ENCODE data around the gene ADRB2.
"Not testable (repeated sequence)": the region's sequence is repeated elsewhere in the genome, so short reads cannot be mapped to it uniquely, and the experiment has no call there.

The ADRB2 gene

DNA sequence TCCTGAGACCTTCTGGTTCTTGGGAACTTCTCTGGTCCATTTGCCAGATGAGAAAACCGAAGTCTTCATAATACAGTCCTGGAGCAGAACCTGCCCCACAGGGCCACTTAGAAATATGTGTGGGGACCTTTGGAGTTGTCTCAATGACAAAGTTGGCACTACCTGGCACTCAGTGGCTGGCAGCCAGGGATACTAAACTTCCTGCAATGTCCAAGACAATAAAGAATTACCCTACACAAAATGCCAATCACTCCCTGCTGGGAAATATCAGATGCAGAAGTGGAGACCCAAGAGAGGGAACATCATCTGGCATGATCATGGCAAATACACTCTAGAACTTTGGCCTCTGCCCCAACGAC is 29.6 kb downstream of the ADRB2 start:
- no peak for DNase-seq (ENCODE audit: low read depth)

DNA sequence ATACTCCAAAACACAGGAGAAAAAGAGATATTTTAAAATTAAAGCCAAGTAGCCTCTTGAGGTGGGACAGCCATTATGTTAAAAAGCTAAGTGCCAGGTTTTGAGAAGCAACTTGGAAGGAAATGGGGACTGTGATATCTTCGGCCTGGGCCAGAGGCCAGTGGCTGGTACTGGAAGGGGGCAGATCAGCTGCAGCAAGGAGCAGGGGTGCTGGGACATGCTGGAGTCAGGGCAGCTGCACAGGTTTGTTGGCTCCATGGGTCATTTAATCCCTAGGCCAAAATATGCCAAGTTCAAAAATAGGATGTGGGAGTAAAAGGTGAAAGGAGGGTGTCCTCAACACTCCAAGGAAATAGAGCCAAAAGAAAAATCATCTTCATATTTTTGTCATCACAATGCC is 30.0 kb downstream of the ADRB2 start:
- DNase-seq (ENCODE audit: low read depth), result no peak

DNA sequence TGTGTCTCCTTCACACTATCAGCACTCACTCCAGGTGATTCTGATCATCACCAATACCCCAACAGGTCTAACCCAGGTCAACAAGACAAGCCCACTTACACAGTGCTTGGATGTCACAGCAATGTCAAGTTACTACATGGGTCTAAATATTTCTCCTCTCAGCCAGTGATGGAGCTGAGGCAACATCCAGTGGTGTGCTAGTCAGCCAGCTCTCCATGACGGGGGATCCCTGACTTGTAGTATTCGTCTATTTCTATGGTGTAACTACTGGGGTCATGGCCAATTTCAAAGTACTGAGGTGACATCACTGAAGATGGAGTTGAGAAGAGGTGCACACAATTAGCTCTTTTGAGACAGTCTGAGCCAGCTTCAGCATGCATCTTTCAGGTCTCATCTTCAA is 31.1 kb downstream of the ADRB2 start:
- no peak for DNase-seq (ENCODE audit: low read depth)

DNA sequence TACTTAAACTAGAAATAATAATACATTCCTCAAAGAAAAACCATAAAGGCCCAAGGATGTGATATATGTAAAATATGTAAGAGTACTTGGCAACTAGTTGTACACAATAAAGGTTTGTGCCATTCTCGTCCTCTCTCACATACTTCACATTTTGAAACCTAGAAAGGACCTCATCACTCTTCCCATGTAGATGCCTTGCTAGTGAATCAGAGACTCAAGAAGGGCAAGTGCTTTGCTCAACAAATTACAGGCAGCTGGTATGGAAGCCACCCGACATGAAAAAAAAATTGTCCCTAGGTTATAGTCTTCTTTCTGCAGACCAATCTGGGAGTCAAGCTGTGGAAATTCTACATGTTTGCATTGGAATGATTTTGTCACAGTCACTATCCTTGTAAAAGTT is 31.7 kb downstream of the ADRB2 start:
- DNase-seq (ENCODE audit: low read depth), result no peak

DNA sequence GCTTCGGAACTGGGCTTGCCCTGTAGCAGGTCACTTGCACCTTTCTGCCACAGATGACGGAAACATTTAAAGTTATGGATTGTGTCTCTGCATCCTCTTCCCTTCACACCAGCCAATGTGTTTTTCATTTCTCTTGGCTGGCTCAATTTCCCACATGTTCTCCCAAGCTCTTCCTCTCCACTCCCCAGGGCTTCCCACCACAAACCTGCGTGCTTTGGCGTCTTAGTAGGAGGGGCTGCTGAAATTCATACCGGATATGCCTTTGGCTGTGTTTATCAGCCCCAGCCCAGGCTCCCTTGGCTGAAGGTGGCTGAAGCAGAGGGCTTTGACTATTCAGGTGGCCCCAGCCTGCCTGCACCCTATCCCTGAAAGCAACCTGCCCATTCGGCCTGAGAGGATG is 32.1 kb downstream of the ADRB2 start:
- no peak for DNase-seq (ENCODE audit: low read depth)

DNA sequence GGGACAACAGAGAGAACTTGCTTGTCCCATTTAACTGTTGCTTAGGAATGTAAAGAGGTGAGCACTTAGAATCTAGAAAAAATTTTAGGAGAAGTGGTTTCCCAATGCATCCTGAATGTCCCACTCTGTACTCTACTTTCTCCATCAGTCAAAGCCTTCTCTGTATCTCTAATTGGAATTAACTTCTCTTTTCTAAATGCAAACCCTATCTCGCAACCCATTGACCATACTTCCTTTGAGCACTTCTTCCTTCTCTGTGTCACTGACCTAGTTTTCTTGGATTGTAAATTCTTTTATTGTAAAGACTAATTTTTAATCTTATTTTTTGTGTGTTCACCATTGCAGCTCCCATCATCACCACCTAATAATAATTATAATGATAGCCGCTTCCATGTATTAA is 33.3 kb downstream of the ADRB2 start:
- no peak for DNase-seq (ENCODE audit: low read depth)

DNA sequence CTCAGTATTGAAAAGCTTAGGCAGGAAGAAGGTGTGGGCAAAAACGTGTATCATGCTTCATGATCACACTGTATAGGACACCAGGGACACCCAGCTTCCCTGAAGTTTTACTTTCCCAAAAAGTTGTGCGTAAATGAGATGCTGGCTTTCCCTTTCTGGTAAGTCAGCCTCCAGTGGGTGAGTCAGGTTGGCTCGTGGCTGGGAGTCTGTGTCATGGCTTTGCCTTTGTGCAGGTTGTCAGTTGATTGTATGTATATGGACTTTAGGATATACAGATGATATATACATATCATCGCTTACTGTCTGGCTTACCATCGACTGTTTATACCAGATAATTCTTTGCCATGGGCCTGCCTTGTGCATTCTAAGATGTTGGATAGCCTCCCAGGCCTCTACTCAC is 34.2 kb downstream of the ADRB2 start:
- no peak for DNase-seq (ENCODE audit: low read depth)

DNA sequence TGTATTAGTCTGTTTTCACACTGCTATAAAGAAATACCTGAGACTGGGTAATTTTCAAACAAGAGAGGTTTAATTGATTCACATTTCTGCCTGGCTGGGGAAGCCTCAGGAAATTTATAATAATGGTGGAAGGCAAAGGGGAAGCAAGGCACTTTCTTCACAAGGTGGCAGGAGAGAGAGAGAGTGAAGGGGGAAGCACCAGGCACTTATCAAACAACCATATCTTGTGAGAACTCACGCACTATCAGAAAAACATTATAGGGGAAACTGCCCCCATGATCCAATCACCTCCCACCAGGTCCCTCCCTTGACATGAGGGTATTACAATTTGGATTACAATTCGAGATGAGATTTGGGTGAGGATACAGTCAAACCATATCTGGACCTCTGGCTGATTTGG is 34.7 kb downstream of the ADRB2 start:
- DNase-seq (ENCODE audit: low read depth), result no peak

DNA sequence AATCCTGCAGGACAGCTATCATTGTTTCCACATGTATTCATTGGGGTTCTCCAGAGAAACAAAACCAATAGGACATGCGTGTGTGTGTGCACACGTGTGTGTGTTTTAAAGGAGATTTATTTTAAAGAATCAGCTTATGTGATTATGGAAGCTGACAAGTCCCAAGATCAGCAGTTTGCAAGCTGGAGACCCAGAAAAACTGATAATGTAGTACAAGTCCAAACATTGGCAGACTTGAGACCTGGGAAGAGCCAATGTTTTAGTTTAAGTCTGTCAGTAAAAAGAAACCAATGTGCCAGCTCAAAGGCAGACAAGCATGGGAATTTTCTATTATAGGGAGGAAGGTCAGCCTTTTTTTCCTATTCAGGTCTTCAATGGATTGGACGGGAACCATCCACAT is 35.3 kb downstream of the ADRB2 start:
- DNase-seq (ENCODE audit: low read depth), result no peak

DNA sequence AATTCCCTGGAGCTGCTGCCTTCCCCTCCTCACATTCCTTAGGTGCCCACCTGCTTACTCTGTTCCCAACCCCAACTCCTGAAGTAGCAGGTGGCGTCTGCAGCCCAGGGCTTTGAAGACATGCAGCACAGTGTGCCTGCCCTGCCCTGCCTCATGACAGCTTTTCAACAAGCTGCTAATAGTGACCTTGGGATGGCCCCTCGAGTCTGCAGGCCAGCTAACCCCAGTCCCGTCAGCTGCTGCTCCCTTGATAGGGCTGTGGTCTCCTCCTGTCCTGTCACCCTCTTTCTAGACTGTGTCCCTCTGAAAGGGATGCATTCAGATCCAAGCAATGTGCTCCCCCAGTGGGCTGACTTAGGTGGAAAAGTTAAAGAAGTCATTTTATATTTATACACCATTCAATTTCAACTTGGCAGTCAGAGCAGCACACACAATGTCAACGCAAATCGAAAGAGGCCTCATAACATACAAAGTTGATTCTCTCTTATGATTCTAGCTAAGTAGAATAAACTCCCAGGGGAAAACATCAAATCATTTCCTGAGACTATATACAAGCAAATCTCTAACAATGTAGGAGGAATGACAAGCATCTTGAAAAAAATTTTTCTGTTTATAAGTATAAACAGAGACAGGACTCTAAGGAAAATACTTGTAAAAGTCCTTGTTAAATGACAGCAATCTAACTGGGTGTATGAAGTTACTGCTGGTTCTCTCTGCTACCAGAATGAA is 37.9 kb downstream of the ADRB2 start:
- no peak for DNase-seq (ENCODE audit: low read depth)

DNA sequence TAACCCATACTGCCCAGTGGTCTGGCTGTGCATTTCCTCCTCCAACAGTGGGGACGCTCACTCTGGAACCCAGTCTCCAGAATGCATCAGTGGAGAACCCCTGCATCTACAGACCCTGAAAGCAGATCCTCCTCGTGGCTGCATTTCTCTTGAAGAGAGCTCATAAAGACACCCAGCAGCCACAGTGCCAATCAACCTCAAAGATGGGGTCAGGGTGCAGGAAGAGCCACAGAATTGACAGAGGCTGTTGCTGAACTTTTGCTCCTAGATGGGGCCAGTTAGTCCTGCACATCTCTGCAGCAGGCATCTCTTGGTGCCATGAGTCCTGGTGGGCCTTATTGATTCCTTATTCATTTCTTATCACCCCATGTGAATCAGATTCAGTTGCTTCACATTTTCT is 39.6 kb downstream of the ADRB2 start:
- no peak for DNase-seq (ENCODE audit: low read depth)

DNA sequence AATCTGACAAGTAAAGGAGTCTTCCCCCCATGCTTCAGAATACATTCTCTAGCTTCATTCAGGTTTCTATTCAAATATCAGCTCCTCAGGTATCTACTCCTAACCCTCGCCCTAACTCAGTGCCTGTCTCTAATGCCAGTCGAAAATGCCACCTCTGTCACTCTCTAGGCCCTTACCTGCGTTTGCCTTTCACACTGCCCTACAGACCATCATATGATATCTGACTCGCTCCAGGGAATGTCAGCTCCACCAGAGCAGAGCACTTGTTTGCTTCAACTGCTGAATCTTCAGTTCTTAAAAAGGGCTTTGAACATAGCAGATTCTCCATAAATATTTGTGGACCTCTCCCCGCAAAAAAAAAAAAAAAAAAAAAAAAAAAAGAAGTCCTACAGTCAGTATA is 46.7 kb downstream of the ADRB2 start:
- DNase-seq (ENCODE audit: low read depth), result no peak

DNA sequence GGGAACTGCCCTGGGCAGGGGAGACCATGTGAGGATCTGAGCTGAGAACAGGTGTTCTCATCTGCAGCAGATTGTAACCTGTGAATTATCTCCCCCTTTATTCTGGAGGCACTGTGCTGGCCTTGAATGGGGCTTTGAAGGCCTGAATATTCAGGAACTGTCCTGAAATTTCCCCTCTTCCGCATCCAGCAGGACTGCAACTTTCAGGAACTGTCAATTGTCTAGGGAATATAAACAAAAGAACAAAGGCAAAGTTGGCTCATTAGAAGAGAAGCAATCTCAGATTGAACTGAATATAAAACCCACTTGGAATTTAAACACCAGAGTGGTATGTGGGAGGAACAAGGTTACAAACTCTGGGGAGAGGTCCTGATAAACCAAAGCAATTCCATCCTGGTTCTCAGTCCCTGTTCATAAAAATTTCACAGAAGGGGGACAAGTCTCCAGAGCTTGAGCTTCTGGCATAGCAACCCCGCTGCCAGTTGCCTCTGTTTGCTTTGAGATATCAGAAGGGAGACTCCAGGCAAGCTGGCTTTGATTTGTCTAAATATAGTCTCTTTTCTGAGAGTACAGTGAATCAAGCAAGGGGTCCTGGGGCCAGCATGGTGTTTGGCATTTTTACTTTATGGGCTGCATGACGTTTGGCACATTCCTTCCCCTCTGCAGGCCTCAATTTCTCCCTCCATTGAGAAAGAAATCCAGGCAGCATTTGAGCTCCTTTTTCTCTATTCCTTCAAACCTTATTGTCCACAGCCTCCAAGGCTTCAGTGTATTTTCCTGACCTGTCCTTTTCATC is 47.5 kb downstream of the ADRB2 start:
- no peak for DNase-seq (ENCODE audit: low read depth)

DNA sequence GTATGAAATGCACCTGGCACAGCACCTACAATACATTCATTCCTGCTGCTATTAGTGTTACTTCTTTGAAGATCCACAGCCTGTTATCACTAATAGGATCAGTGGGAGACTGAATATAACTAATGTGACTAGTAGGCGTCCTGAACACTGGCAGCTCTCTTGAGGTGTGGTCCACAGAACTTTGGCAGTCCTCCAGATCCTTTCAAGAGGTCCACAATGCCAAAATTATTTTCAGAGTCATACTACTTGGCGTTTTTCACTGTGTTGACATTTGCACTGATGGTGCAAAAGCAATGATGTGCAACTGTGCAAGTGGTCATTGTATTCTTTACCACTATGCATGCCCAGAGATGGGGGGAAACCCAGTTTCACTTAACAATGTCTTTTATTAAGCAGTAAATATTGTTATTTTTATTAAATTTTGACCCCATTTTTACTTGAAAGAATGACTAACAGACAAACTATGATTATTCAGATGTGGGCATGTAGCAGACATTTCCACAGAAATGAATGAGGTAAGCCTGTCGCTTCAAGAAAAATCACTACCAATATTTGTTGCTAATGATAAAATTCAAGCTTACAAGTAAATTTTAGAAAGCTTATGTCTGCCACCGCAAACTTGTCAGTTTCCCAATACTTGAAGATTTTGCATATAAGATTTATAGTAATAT is 48.9 kb downstream of the ADRB2 start:
- no peak for DNase-seq (ENCODE audit: low read depth)

DNA sequence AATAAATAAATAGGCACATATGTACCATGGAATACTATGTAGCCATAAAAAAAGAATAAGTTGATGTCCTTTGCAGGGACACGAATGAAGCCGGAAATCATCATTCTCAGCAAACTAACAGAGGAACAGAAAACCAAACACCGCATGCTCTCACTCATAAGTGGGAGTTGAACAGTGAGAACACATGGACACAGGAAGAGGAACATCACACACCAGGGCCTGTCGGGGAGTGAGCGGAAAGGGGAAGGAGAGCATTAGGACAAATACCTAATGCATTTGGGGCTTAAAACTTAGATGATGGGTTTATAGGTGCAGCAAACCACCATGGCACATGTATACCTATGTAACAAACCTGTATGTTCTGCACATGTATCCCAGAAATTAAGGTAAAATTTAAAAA is 51.0 kb downstream of the ADRB2 start:
- DNase-seq (ENCODE audit: low read depth), result not testable (repeated sequence)

All from activated gamma-delta T cell treated with anti-CD3 and anti-CD28 coated beads, Interleukin-2, amount 50 U/mL, for 16 hours (primary cell).